ENCODE data around the gene IDH3B.

- no peak for TF ChIP-seq CTCF (IDR thresholded peaks at IDR 0.05)
- no peak for TF ChIP-seq POLR2A (IDR thresholded peaks at IDR 0.05)
Measured at GRCh38 chr20:2626853-2627541, 37.0 kb downstream of the IDH3B start.
